Activated T-cell treated with anti-CD3 and anti-CD28 coated beads, Interleukin-2, amount 50 U/mL, for 24 hours (primary cell): ENCODE measurements around the gene ACADM.
"Not testable (repeated sequence)": the region's sequence is repeated elsewhere in the genome, so short reads cannot be mapped to it uniquely, and the experiment has no call there.

ENCODE experiments used
- DNase-seq: peaks from one replicate; pipeline ENCODE4 v3.0.0-alpha.2; 2020
- H3K27ac Mint-ChIP-seq: 2 replicates; pipeline ENCODE4 v1.8.0; 2020; ENCODE audit warnings: mild to moderate bottlenecking, mixed read lengths
- H3K27me3 Mint-ChIP-seq: 2 replicates; pipeline ENCODE4 v1.8.0; 2020; ENCODE audit warnings: mixed read lengths
- H3K36me3 Mint-ChIP-seq: 2 replicates; pipeline ENCODE4 v1.8.0; 2020; ENCODE audit warnings: low read depth, mixed read lengths
- H3K4me1 Mint-ChIP-seq: 2 replicates; pipeline ENCODE4 v1.8.0; 2020; ENCODE audit warnings: low read depth, mixed read lengths
- H3K4me3 Mint-ChIP-seq: 2 replicates; pipeline ENCODE4 v1.8.0; 2020; ENCODE audit warnings: mild to moderate bottlenecking, moderate library complexity, mixed read lengths
- H3K9me3 Mint-ChIP-seq: 2 replicates; pipeline ENCODE4 v1.8.0; 2020; ENCODE audit warnings: mixed read lengths

The ACADM gene

GRCh38 chr1:75768016-75768415 is 43.5 kb downstream of the ACADM start:
- Mint-ChIP-seq H3K27me3 (no peaks in the 10 kb centered on the region), H3K27ac (no peak overlapping the region), H3K4me1 (peaks cover 4% of the 10 kb centered on the region), H3K4me3 (no peak overlapping the region), H3K9me3 (no peaks in the 10 kb centered on the region), H3K36me3 (peaks cover 8% of the 10 kb centered on the region)
- no peak for DNase-seq

DNA sequence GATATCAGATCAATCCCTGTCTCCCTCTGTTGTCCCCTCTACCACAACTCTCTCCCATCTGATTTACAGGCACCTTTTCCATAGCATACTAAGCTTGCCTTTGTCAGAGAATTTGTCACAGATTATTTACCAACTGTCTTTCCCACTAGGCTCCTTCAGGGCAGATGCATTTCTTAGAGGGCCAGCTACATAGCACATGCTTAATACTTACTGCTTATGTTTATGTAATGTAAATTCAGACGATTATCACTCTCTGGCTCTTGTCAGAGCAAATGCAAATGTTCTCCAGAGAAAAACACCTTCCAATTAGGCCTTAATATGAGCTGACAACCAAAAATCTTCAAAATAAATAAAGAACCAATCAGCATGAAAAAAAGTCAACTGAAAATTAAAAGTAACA is 46.3 kb downstream of the ACADM start:
- no peak overlapping the region for H3K27ac Mint-ChIP-seq
- peaks cover 3% of the 10 kb centered on the region for H3K27me3 Mint-ChIP-seq
- no peak overlapping the region for H3K4me3 Mint-ChIP-seq
- no peaks in the 10 kb centered on the region for H3K9me3 Mint-ChIP-seq
- peaks cover 2% of the 10 kb centered on the region for H3K4me1 Mint-ChIP-seq
- no peaks in the 10 kb centered on the region for H3K36me3 Mint-ChIP-seq
- DNase-seq, result no peak

- Mint-ChIP-seq H3K27me3 (peaks cover 3% of the 10 kb centered on the region), H3K4me3 (no peak overlapping the region), H3K9me3 (no peaks in the 10 kb centered on the region), H3K27ac (no peak overlapping the region), H3K36me3 (no peaks in the 10 kb centered on the region), H3K4me1 (no peaks in the 10 kb centered on the region)
- DNase-seq, result no peak
Observed at GRCh38 chr1:75771978-75772377, 47.5 kb downstream of the ACADM start.

DNA sequence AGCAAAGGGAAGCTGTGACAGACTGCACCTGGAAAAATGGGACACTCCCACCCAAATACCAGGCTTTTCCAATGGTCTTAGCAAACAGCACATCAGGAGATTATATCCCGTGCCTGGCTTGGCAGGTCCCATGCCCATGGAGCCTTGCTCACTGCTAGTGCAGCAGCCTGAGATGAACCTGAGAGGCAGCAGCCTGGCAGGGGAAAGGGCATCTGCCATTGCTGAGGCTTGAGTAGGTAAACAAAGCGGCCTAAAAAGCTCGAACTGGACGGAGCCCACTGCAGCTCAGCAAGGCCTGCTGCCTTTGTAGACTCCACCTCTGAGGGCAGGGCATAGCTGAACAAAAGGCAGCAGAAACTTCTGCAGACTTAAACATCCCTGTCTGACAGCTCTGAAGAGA is 53.3 kb downstream of the ACADM start:
- H3K4me3 Mint-ChIP-seq, H3K36me3 Mint-ChIP-seq, H3K9me3 Mint-ChIP-seq, H3K4me1 Mint-ChIP-seq, DNase-seq, H3K27ac Mint-ChIP-seq: not testable (repeated sequence)
- peaks cover 11% of the 10 kb centered on the region for H3K27me3 Mint-ChIP-seq

DNA sequence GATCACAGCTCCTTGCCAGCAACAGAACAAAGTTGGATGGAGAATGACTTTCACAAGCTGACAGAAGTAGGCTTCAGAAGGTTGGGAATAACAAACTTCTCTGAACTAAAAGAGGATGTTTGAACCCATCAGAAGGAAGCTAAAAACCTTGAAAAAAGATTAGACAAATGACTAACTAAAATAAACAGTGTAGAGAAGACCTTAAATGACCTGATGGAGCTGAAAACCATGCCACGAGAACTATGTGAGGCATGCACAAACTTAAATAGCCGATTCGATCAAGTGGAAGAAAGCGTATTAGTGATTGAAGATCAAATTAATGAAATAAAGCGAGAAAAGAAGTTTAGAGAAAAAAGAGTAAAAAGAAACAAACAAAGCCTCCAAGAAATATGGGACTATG is 54.2 kb downstream of the ACADM start:
- H3K27ac Mint-ChIP-seq, result not testable (repeated sequence)

DNA sequence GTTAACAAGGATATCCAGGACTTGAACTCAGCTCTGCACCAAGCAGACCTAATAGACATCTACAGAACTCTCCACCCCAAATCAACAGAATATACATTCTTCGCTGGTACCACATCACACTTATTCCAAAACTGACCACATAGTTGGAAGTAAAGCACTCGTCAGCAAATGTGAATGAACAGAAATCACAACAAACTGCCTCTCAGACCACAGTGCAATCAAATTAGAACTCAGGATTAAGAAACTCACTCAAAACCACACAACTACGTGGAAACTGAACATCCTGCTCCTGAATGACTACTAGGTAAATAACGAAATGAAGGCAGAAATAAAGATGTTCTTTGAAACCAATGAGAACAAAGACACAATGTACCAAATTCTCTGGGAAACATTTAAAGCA is 55.7 kb downstream of the ACADM start:
- H3K27me3 Mint-ChIP-seq, result peaks cover 11% of the 10 kb centered on the region
- not testable (repeated sequence) for H3K27ac Mint-ChIP-seq, H3K4me3 Mint-ChIP-seq, H3K36me3 Mint-ChIP-seq, DNase-seq, H3K4me1 Mint-ChIP-seq, H3K9me3 Mint-ChIP-seq

More for the DNA sequence above, 54.2 kb downstream of the ACADM start:
- H3K27me3 Mint-ChIP-seq, result peaks cover 11% of the 10 kb centered on the region
- H3K36me3 Mint-ChIP-seq, H3K4me3 Mint-ChIP-seq, H3K9me3 Mint-ChIP-seq, DNase-seq, H3K4me1 Mint-ChIP-seq: not testable (repeated sequence)

DNA sequence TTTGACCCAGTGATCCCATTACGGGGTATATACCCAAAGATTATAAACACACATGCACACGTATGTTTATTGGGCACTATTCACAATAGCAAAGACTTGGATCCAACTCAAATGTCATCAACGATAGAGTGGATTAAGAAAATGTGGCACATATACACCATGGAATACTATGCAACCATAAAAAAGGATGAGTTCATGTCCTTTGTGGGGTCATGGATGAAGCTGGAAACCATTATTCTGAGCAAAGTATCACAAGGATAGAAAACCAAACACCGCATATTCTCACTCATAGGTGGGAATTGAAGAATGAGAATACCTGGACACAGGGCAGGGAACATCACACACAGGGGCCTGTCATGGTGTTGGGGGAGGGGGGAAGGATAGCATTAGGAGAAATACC is 59.4 kb downstream of the ACADM start:
- not testable (repeated sequence) for H3K9me3 Mint-ChIP-seq, H3K27me3 Mint-ChIP-seq, DNase-seq, H3K4me3 Mint-ChIP-seq, H3K27ac Mint-ChIP-seq
- H3K36me3 Mint-ChIP-seq, result peaks cover 35% of the 10 kb centered on the region
- peaks cover 11% of the 10 kb centered on the region for H3K4me1 Mint-ChIP-seq

DNA sequence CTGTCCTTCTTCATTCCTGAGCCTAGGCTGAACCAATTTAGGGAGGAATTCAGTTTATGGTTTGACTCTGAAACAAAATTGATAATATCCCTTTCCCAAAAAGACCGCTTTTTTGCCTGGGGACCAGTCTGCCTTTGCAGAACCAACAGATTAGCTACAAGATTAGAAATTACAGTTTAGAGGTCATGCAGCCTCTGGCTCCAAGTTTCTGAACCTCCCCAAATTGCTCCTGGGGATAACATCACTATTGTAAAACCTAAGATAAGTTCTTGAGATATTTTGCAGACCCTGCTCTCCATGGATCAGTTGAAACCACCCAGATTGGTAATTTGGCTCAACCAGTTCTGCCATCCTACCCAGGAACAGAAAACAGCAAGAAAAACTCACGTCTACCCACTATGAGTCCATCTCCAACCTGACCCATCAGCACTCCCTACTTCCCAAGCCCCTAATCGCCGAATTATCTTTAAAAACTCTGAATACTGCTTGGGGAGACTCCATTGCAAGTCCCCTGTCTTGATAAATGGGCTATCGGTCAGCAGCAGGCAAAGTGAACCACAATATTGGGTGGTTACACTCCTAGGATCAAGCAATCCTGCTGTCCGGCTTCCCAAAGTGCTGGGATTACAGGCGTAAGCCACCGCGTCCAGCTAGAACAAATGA is 60.9 kb downstream of the ACADM start:
- Mint-ChIP-seq H3K27me3 (no peaks in the 10 kb centered on the region), H3K9me3 (no peaks in the 10 kb centered on the region), H3K27ac (peak overlapping the region; percentile 99), H3K4me1 (peaks cover 22% of the 10 kb centered on the region), H3K4me3 (peak overlapping the region; percentile 97), H3K36me3 (peaks cover 50% of the 10 kb centered on the region)
- DNase-seq, result no peak

DNA sequence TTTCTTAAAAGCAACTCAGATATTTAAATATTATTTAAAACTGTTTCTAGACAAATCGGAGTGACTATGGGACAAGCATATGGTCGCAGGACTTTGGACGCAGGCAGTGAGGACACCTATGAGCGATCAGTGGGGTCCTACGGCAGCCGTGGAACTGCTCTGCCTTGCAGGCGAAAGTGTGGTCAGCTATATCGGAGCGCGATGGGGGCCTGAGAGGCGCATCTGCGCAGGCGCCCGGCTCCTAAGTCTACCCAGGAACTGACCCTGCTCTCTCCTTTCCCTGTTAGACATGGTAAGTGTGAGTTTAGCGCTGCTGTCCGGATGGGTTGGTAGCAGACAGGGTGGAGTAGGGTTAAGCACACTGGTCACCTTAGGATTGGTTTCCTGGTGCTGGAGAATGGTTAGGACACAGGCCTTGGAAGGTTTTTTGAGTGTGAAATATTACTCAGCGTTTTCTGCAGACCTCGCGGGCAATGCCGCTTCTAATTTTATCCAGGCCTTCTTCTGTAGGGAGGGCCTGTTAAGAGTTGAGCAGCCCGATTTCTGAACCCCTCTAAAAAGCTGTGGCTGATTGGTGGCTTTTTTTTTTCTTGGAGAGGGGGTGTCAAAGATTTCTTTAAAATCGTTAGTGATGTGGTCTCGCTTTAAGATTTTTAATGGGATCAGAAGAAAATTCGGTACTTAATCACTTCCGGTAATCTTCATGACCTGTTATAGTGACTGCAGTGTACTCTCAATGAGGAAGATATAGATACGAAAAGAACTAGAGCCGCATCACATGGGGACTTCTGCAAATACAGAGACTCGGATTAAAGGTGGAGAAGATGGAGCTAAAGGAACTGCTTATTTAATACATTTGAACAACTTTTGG is 61.7 kb downstream of the ACADM start, which contains the start of gene RABGGTB:
TSS of gene RABGGTB (plus strand) at position 274 of the 871 bp plus-strand sequence. CDS start at position 290, 16 bp downstream.
- H3K4me1 Mint-ChIP-seq, result peaks cover 29% of the 10 kb centered on the region
- peak within 1 kb of the TSS; percentile 97 for H3K4me3 Mint-ChIP-seq
- no peaks in the 10 kb centered on the region for H3K9me3 Mint-ChIP-seq
- peak; percentile 97 for DNase-seq
- peaks cover 58% of the 10 kb centered on the region for H3K36me3 Mint-ChIP-seq
- H3K27me3 Mint-ChIP-seq, result no peaks in the 10 kb centered on the region
- peak within 1 kb of the TSS; percentile 99 for H3K27ac Mint-ChIP-seq

DNA sequence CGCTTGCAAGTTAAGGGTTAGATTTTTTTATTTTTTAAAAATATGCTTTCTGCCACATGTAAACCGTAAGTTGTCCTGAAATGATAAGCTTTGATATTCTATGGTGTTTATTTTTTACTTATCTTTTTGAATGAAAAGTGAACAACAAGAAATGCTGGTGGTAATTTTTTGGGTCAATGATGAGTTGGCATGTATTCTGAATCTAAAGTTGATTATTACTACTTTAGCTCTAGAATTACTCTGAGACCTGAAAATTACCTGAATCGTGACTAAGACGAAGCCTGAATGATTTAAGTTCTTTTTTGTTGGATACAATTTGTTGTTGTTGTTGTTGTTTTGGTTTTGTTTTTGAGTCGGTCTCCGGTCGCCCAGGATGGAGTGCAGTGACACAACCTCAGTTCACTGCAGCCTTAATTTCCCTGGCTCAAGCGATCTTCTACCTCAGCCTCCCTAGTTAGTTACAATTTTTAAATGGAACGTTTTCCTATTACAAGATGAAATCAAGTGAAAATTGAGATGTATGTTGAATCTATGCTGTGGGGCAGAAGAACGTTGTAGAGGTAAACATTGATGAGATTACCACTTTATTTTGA is 62.5 kb downstream of the ACADM start:
- H3K4me3 Mint-ChIP-seq, result peak overlapping the region; percentile 97
- peaks cover 66% of the 10 kb centered on the region for H3K36me3 Mint-ChIP-seq
- no peak for DNase-seq

GRCh38 chr1:75787524-75787923 is 63.0 kb downstream of the ACADM start:
- Mint-ChIP-seq H3K4me3 (peak overlapping the region; percentile 97), H3K27ac (peak overlapping the region; percentile 99), H3K36me3 (peaks cover 71% of the 10 kb centered on the region), H3K27me3 (no peaks in the 10 kb centered on the region), H3K9me3 (no peaks in the 10 kb centered on the region), H3K4me1 (peaks cover 40% of the 10 kb centered on the region)
- DNase-seq, result no peak

More for the DNA sequence above, 62.5 kb downstream of the ACADM start:
- Mint-ChIP-seq H3K27ac (peak overlapping the region; percentile 99), H3K4me1 (peaks cover 36% of the 10 kb centered on the region), H3K9me3 (no peaks in the 10 kb centered on the region), H3K27me3 (no peaks in the 10 kb centered on the region)

DNA sequence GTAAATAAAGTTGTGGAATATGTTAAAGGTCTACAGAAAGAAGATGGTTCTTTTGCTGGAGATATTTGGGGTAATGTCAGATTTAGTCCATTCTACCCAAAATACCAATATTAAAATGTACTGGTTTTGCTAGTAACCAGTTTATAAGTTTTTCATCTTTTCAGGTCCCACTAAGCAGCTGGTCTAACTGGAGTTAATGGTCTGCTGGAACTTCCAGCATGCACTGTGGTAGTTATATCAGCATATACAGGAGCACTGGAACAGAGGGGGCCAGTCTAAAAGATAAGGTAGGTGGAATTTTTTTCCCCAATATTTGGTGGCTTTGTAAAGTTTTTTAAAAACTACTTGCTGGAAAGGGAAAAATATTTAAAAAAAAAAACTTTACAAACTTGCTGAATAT is 65.5 kb downstream of the ACADM start:
- Mint-ChIP-seq H3K27me3 (no peaks in the 10 kb centered on the region), H3K4me1 (peaks cover 49% of the 10 kb centered on the region), H3K27ac (peak overlapping the region; percentile 99), H3K36me3 (peaks cover 95% of the 10 kb centered on the region), H3K4me3 (peak overlapping the region; percentile 97), H3K9me3 (no peaks in the 10 kb centered on the region)
- DNase-seq, result no peak

DNA sequence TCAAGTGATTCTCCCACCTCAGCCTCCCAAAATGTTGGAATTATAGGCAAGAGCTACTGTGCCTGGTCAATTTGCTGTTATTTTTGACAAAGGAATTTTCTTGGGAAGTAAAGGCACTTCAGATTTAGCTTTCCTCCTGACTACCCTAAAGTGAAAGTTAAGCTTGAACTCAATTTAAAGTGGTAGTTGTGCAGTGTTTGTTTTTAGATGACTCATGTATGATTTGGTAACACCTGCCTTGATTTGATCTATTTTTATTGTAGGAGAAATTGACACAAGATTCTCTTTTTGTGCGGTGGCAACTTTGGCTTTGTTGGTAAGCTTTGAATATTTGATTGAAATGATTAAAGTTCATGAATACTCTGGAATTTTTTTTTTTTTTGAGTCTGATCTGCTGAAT is 66.5 kb downstream of the ACADM start:
- peak overlapping the region; percentile 99 for H3K27ac Mint-ChIP-seq
- peak overlapping the region; percentile 97 for H3K4me3 Mint-ChIP-seq
- no peaks in the 10 kb centered on the region for H3K9me3 Mint-ChIP-seq
- H3K36me3 Mint-ChIP-seq, result peaks cover 99% of the 10 kb centered on the region
- no peak for DNase-seq
- H3K27me3 Mint-ChIP-seq, result no peaks in the 10 kb centered on the region
- peaks cover 46% of the 10 kb centered on the region for H3K4me1 Mint-ChIP-seq

- peak overlapping the region; percentile 97 for H3K4me3 Mint-ChIP-seq
- no peaks in the 10 kb centered on the region for H3K27me3 Mint-ChIP-seq
- peaks cover 99% of the 10 kb centered on the region for H3K36me3 Mint-ChIP-seq
- peaks cover 46% of the 10 kb centered on the region for H3K4me1 Mint-ChIP-seq
- H3K9me3 Mint-ChIP-seq, result no peaks in the 10 kb centered on the region
- DNase-seq, result no peak
- H3K27ac Mint-ChIP-seq, result peak overlapping the region; percentile 99
Observed at GRCh38 chr1:75792091-75792490, 67.6 kb downstream of the ACADM start.

DNA sequence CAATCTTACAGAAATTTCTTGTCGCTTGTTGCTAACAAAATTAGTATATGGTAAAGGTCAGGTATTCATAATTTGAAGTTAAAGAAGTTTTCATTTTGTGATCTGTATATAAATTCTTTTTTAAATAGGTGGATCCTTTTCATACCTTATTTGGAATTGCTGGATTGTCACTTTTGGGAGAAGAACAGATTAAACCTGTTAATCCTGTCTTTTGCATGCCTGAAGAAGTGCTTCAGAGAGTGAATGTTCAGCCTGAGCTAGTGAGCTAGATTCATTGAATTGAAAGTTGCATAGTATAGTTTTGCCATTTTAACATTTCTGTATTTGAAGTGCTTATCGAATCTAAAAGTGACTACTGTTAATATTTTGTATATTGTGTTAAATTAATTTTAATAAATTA is 69.9 kb downstream of the ACADM start:
- H3K27ac Mint-ChIP-seq, result peak overlapping the region; percentile 87
- H3K36me3 Mint-ChIP-seq, result peaks cover 99% of the 10 kb centered on the region
- H3K9me3 Mint-ChIP-seq, result no peaks in the 10 kb centered on the region
- DNase-seq, result no peak
- peak overlapping the region; percentile 97 for H3K4me3 Mint-ChIP-seq
- no peaks in the 10 kb centered on the region for H3K27me3 Mint-ChIP-seq
- peaks cover 42% of the 10 kb centered on the region for H3K4me1 Mint-ChIP-seq
